HG03066 (cell line): Measurements from ENCODE around the gene RFC1.
A peak's percentile ranks its signal among the peaks of the same experiment; 100 is the strongest.
"Not testable (repeated sequence)": the region's sequence is repeated elsewhere in the genome, so short reads cannot be mapped to it uniquely, and the experiment has no call there.

ENCODE experiments used
- ATAC-seq: cut with Tn5 transposase; IDR thresholded peaks from one replicate; pipeline ENCODE4 v1.9.1; 2021; ENCODE audit warnings: low read depth; ENCODE audit not compliant: unreplicated experiment

RFC1 gene

GRCh38 chr4:39365830-39366771 is at the start of gene RFC1:
Gene RFC1 (minus strand): TSS chr4:39366362. CDS start chr4:39366241, 121 bp downstream.
- peak; percentile 63 for ATAC-seq

- ATAC-seq = no peak
Measured at GRCh38 chr4:39415678-39416283, 49.6 kb upstream of the RFC1 start.

GRCh38 chr4:39411561-39411960 is 45.4 kb upstream of the RFC1 start:
- ATAC-seq = not testable (repeated sequence)

- no peak for ATAC-seq
Measured at GRCh38 chr4:39410415-39410814, 44.3 kb upstream of the RFC1 start.

- no peak for ATAC-seq
Measured at GRCh38 chr4:39407584-39407885, 41.4 kb upstream of the RFC1 start.

GRCh38 chr4:39406763-39407583 is 40.8 kb upstream of the RFC1 start, which contains the start of gene KLB:
Gene KLB (plus strand): TSS chr4:39406930. CDS start chr4:39406950, 20 bp downstream.
- ATAC-seq = no peak

GRCh38 chr4:39401640-39402039 is 35.5 kb upstream of the RFC1 start:
- ATAC-seq = not testable (repeated sequence)

GRCh38 chr4:39394706-39395105 is 28.5 kb upstream of the RFC1 start:
- ATAC-seq = no peak

GRCh38 chr4:39390603-39391002 is 24.4 kb upstream of the RFC1 start:
- no peak for ATAC-seq

GRCh38 chr4:39384563-39384962 is 18.4 kb upstream of the RFC1 start:
- no peak for ATAC-seq

- no peak for ATAC-seq
Measured at GRCh38 chr4:39383690-39384089, 17.5 kb upstream of the RFC1 start.

- ATAC-seq = no peak
Measured at GRCh38 chr4:39375478-39375877, 9.3 kb upstream of the RFC1 start.

- ATAC-seq = not testable (repeated sequence)
Measured at GRCh38 chr4:39371209-39371608, 5.0 kb upstream of the RFC1 start.

GRCh38 chr4:39369301-39369700 is 3.1 kb upstream of the RFC1 start:
- ATAC-seq = no peak

GRCh38 chr4:39367166-39367565 is 1.0 kb upstream of the RFC1 start:
- no peak for ATAC-seq

- ATAC-seq = no peak
Measured at GRCh38 chr4:39365360-39365759, 802 bp downstream of the RFC1 start.

- ATAC-seq = peak; percentile 40
Measured at GRCh38 chr4:39363773-39364393, 2.3 kb downstream of the RFC1 start.

- no peak for ATAC-seq
Measured at GRCh38 chr4:39362827-39363226, 3.3 kb downstream of the RFC1 start.

- peak; percentile 52 for ATAC-seq
Measured at GRCh38 chr4:39360611-39361010, 5.6 kb downstream of the RFC1 start.

GRCh38 chr4:39357002-39357401 is 9.2 kb downstream of the RFC1 start:
- ATAC-seq = peak; percentile 42

GRCh38 chr4:39354254-39354552 is 12.0 kb downstream of the RFC1 start:
- ATAC-seq = no peak
